Erythroblast (primary cell): ENCODE data around the gene FREM1.

Experiments
- GATA1 ChIP-seq: IDR thresholded peaks from 2 replicates; pipeline ENCODE4 v1.6.1; 2011; ENCODE audit warnings: low read depth, mild to moderate bottlenecking, control low read depth, low read length, moderate library complexity
- POLR2A ChIP-seq: IDR thresholded peaks from 2 replicates; pipeline ENCODE4 v1.6.1; 2011; ENCODE audit warnings: mild to moderate bottlenecking, low read length

DNA sequence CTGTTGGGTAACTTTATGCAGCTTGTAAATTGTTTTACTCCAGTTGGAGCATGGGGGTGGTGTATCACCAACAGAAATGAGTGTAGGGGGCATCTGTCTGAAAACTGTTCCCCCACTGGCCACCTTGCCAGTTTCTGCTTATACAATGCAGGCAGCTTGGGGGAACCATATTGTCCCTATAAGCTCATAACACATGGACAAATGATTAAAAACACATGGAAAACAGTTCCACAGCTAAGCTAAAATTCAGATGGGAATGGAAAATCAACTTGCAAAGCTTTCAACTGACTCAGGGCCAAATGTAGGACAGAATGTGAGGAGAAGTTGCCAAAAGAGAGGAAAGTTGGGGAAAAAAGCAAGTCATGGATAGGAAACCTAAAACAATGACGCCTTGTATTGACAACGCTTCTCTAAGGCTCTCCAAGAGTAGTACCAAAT is 179.7 kb downstream of the FREM1 start:
- TF ChIP-seq POLR2A (no peak), GATA1 (no peak)
